GM21390 (cell line): Measurements from ENCODE around the gene DHRS1.
"Not testable (repeated sequence)": the region's sequence is repeated elsewhere in the genome, so short reads cannot be mapped to it uniquely, and the experiment has no call there.

Experiments used
- ATAC-seq: cut with Tn5 transposase; IDR thresholded peaks from one replicate; pipeline ENCODE4 v1.9.1; 2021; ENCODE audit not compliant: unreplicated experiment

Gene DHRS1

DNA sequence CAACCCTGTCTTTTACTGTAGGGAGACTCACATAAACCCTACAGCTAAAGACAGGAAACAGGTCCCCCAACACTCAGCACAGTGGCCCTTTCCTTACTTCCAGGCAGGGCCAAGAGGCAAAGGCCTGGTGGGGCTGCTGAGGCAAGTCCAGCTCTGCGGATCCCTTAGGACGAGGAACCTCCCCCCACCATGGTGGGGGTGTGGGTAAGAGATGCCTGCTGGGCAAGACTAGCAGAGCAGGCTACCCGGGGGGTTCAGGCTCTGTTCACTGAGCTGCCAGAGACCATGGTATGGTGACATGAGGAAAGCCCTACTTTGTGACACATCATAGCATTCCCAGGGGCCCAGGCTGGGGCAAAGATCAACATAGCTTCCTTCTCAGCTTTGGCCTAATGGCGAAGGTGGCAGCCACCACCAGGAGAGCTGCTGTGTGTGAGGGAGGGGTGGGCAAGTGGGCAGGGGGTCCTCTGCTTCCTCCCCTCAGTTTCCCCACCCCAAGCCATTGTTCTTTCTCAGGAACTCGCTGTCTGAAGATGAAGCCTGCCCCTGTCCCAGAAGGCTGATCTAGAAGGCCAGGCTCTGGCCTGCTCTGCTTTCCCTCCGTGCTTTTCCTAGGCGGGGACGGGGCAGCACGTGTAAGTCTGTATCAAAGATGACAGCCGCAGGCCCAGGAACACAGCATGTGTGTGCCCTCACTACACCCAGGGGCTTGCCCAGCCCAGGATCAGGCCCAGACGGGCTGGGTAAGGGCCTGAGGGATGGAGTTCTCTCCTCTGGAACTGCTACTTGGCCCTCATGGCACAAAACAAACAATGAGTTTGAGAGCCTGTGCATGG lies 47.1 kb downstream of the DHRS1 start:
- ATAC-seq: no peak

- no peak for ATAC-seq
These were observed 47.7 kb downstream of the DHRS1 start for GRCh38 chr14:24251880-24252288.

DNA sequence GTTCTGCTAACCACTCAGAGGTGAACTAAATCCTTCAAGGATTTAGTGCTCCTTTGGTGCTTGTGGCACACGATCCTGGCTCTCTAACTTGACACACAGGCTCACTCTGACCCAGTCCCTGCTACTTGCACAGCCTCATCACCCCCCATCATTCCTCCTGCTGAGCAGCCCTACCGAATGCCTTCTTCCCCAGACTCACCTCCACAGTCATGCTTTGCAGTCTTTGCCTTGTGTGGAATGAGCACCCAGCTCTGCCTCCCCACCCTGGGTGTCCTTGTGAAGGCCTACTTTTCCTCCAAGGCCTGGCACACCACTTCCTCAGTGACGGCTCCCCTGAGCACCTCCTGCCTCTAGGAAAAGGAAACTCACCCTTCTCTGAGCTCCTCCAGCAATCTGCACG lies 49.2 kb downstream of the DHRS1 start:
- ATAC-seq: no peak

- no peak for ATAC-seq
These were observed 50.2 kb downstream of the DHRS1 start for GRCh38 chr14:24249230-24250021.

DNA sequence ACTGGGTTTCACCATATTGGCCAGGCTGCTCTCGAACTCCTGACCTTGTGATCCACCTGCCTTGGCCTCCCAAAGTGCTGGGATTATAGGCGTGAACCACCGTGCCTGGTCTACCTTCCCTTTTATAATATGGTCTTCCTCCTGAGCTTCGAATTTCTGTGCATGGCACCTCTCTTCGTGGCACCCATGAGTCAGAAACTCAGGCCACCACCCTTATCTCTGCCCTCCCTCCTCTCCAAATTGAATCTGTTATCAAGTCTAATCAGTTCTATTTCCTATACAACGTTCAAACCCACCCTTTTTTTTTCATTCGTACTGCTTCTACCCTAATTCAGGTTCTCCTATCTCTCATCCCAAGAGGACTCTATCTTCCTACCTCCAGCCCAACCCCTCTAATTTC lies 52.2 kb downstream of the DHRS1 start:
- no peak for ATAC-seq

DNA sequence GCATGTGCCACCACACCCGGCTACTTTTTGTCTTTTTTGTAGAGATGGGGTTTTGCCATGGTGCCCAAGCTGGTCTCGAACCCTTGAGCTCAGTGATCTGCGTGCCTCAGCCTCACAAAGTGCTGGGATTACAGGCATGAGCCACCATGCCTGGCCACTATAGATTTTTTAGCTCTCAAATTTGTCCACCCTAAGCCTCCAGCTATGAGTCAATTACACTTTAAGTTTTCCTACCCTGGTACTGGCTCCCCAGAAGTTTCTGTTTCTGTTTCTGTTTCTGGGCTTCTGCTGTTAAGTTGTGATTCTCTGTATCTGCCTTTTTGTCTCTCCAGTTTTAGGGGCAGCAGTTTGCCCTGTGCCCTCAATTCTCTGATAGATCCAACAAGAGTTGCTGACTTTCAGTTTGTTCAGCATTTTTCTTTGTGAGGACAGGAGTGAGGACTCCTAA lies 52.8 kb downstream of the DHRS1 start:
- ATAC-seq: no peak

GRCh38 chr14:24245350-24245749 lies 54.2 kb downstream of the DHRS1 start:
- not testable (repeated sequence) for ATAC-seq

- ATAC-seq: no peak
These were observed 56.2 kb downstream of the DHRS1 start for GRCh38 chr14:24243336-24243836.

GRCh38 chr14:24241829-24242443 lies 57.6 kb downstream of the DHRS1 start:
- peak; percentile 77 for ATAC-seq
